Measurements from ENCODE around the gene HSPG2. TPM values are rescaled to one million over a fixed set of nuclear protein-coding genes. Genes with fewer than 3 reads are reported as not detected.

The HSPG2 gene
- total and polyA plus RNA-seq, 9 of the 15 experiments (the other 6 are each of a cell fraction or from before 2014, with no cell fraction given): 0.14 to 160 (median 15.7) TPM

- POLR2A ChIA-PET: interaction anchor here (1.0 to 2.7 kb wide), 2 partner anchors 12 to 14 kb away, joined by 3 to 17 read pairs; no protein-coding TSS in a partner anchor
- H2AFZ ChIP-seq (ENCODE audit: low read depth, low read length): peak overlapping the region; percentile 93
- H3K4me1 ChIP-seq (replicated peaks in 1 of 2; ENCODE audit: control insufficient read depth in 2 of 2, insufficient read depth in 2 of 2, low read length in 2 of 2): peaks cover 73 to 79% of the 10 kb centered on the region in 2 experiments
- in situ Hi-C loops (cut with MboI): no loop called here
- no peaks in the 10 kb centered on the region for H3K27me3 ChIP-seq (ENCODE audit: control insufficient read depth in 2 of 2, insufficient read depth in 2 of 2, low read length in 2 of 2)
- H4K20me1 ChIP-seq (replicated peaks; ENCODE audit: control insufficient read depth, insufficient read depth, low read length): peaks cover 6% of the 10 kb centered on the region; the same call in 1 of the 2 replicates
- ATAC-seq (peak; percentile 83), FAIRE-seq (no peak), DNase-seq (ENCODE audit: extremely low read depth in 1 of 4, low spot score in 3 of 4) (peak in 3 of 4 experiments; percentile 90 to 98 (median 96))
- peak overlapping the region; percentile 83 for H3K4me2 ChIP-seq (ENCODE audit: insufficient read depth, low read length)
- peak overlapping the region; percentile 39 for H3K4me3 ChIP-seq
- H3K9me3 ChIP-seq (replicated peaks; ENCODE audit: control insufficient read depth, insufficient read depth, low read depth, low read length): no peaks in the 10 kb centered on the region
- peaks cover 19% of the 10 kb centered on the region; the same call in 1 of the 3 replicates for H3K36me3 ChIP-seq (ENCODE audit: control insufficient read depth, insufficient read depth, low read length)
- 18% methylated on average over 38 of the region's 69 CpGs for WGBS (ENCODE audit: insufficient coverage, low coverage, missing lambda C conversion rate)
- no TSS peak for BruUV-seq (replicated peaks)
- peak overlapping the region; percentile 60 for H3K27ac ChIP-seq (ENCODE audit: extremely low read depth, low read depth, low read length)
- peak overlapping the region; percentile 68 to 92 for H3K9ac ChIP-seq (ENCODE audit: insufficient read depth in 1 of 2, low read depth in 2 of 2, low read length in 2 of 2)
- no peaks in the 10 kb centered on the region for H3K9me1 ChIP-seq (ENCODE audit: control insufficient read depth, insufficient read depth, low read length)
- CTCF ChIA-PET (ENCODE audit: low intra/inter-chr PET ratio): no interaction called here
- intact Hi-C loops (cut with micrococcal nuclease): loop anchor here (2.0 kb wide), 1 partner anchor 31 kb away; no protein-coding TSS in a partner anchor
- peaks cover 43% of the 10 kb centered on the region for H3K79me2 ChIP-seq (ENCODE audit: control insufficient read depth, insufficient read depth, low read length)
- TF ChIP-seq KAT8 (IDR thresholded peaks at IDR 0.05; ENCODE audit: low read depth) (no peak), ELF4 (CRISPR knock-in tag; IDR thresholded peaks at IDR 0.05) (peak; percentile 87), ZNF398 (CRISPR knock-in tag; IDR thresholded peaks at IDR 0.05) (no peak), ZNF121 (CRISPR knock-in tag; conservative IDR thresholded peaks at IDR 0.05) (no peak), ID3 (CRISPR knock-in tag; IDR thresholded peaks at IDR 0.05) (no peak), ID3 (tag; IDR thresholded peaks at IDR 0.05) (peak; percentile 85), ZNF140 (CRISPR knock-in tag; IDR thresholded peaks at IDR 0.05) (no peak), L3MBTL2 (IDR thresholded peaks at IDR 0.05) (peak; percentile 95), RNF219 (CRISPR knock-in tag; IDR thresholded peaks at IDR 0.05) (no peak), PCBP1 (IDR thresholded peaks at IDR 0.05; ENCODE audit: low read depth, low read length, poor library complexity, severe bottlenecking) (peak; percentile 77), SMAD4 (CRISPR knock-in tag; conservative IDR thresholded peaks at IDR 0.05) (peak; percentile 84), TEAD4 (IDR thresholded peaks at IDR 0.05; ENCODE audit: low read length) (no peak), TEAD4 (CRISPR knock-in tag; IDR thresholded peaks at IDR 0.05; ENCODE audit: borderline replicate concordance) (no peak), MTA3 (IDR thresholded peaks at IDR 0.05; ENCODE audit: borderline replicate concordance) (peak; percentile 87), TEAD1 (CRISPR knock-in tag; IDR thresholded peaks at IDR 0.05) (0 out of 4 replicates have a peak, but pooled peaks of 1 of the 2 experiments have one; percentile 3), NR4A1 (CRISPR knock-in tag; IDR thresholded peaks at IDR 0.05) (no peak), NR4A1 (tag; IDR thresholded peaks at IDR 0.05) (peak; percentile 78; the same call in 1 of the 2 replicates), GATAD2A (IDR thresholded peaks at IDR 0.05) (peak; percentile 83)
These were observed 437 bp upstream of the HSPG2 start for GRCh38 chr1:21937372-21938121.
